SK-N-SH (cell line): Measurements from ENCODE around the gene HIF1A. TPM values are rescaled to one million over a fixed set of nuclear protein-coding genes. Genes with fewer than 3 reads are reported as not detected.
"Not testable (repeated sequence)": the region's sequence is repeated elsewhere in the genome, so short reads cannot be mapped to it uniquely, and the experiment has no call there.

Source experiments
- CTCF ChIA-PET: fragments of 300-600, 350-600 bp; formaldehyde crosslinking; extraction: SDS; loops from one replicate; lab custom pipeline; 2021; lab: Yijun Ruan, JAX
- POLR2A ChIA-PET: fragments of 350-600 bp; sonication (Branson Sonifier 250); formaldehyde crosslinking; extraction: SDS; loops from one replicate; lab custom pipeline; 2020; ENCODE audit warnings: antibody characterized with exemption, inconsistent platforms; lab: Yijun Ruan, JAX
- DNase-seq: peaks from one replicate; pipeline ENCODE4 v3.0.0; 2012
- H2AFZ ChIP-seq: fragments of 200-600 bp; sonication (generic); 2 replicates; pipeline ENCODE4 v1.8.1; 2016; ENCODE audit warnings: antibody characterized with exemption, mild to moderate bottlenecking, low read depth
- H3F3A ChIP-seq: fragments of 200-600 bp; sonication (generic); replicated peaks from 2 replicates; pipeline ENCODE3; 2016; ENCODE audit warnings: antibody characterized with exemption, mild to moderate bottlenecking; ENCODE audit not compliant: insufficient read depth
- H3K27ac ChIP-seq, 2 experiments: fragments of 200-500 bp in 1 of 2; fragments of 200-600 bp in 1 of 2; sonication (Bioruptor generic) in 1 of 2; sonication (generic), shearing (Covaris generic) in 1 of 2; 2 replicates each; pipeline versions ENCODE4 v1.5.1 to v1.6.1; 2014 to 2016; ENCODE audit warnings: low read depth in 2 of 2, inconsistent platforms in 1 of 2, low read length in 1 of 2, mild to moderate bottlenecking in 1 of 2, mixed read lengths in 1 of 2
- H3K27me3 ChIP-seq: fragments of 200-600 bp; sonication (generic), shearing (Covaris generic); 2 replicates; pipeline ENCODE4 v1.6.1; 2016; ENCODE audit warnings: mixed run types; ENCODE audit not compliant: insufficient read depth
- H3K36me3 ChIP-seq, 2 experiments: fragments of 200-500 bp in 1 of 2; fragments of 200-600 bp in 1 of 2; sonication (Bioruptor generic) in 1 of 2; sonication (generic) in 1 of 2; replicated peaks in 1 of 2; 2 replicates each; pipeline versions ENCODE3 to v1.5.1; 2014 to 2016; ENCODE audit warnings: low read length in 1 of 2, mild to moderate bottlenecking in 1 of 2; ENCODE audit not compliant: insufficient read depth in 2 of 2, control insufficient read depth in 1 of 2
- H3K4me1 ChIP-seq, 2 experiments: fragments of 200-500 bp in 1 of 2; fragments of 200-600 bp in 1 of 2; sonication (Bioruptor generic) in 1 of 2; sonication (generic), shearing (Covaris generic) in 1 of 2; 2 replicates each; pipeline versions ENCODE4 v1.5.1 to v1.6.1; 2014 to 2016; ENCODE audit warnings: low read depth in 1 of 2, low read length in 1 of 2, mixed run types in 1 of 2; ENCODE audit not compliant: insufficient read depth in 2 of 2, control insufficient read depth in 1 of 2
- H3K4me2 ChIP-seq: fragments of 200-600 bp; sonication (generic), shearing (Covaris generic); 2 replicates; pipeline ENCODE4 v1.6.1; 2017; ENCODE audit warnings: mixed run types
- H3K4me3 ChIP-seq, 2 experiments: fragments of 200-500 bp in 1 of 2; fragments of 200-600 bp in 1 of 2; sonication (Bioruptor generic) in 1 of 2; sonication (generic), shearing (Covaris generic) in 1 of 2; 2 replicates each; pipeline versions ENCODE4 v1.5.1 to v1.8.1; 2014 to 2016; ENCODE audit warnings: low read depth in 2 of 2, inconsistent platforms in 1 of 2, low read length in 1 of 2, mild to moderate bottlenecking in 1 of 2, mixed read lengths in 1 of 2, moderate library complexity in 1 of 2
- H3K79me2 ChIP-seq: fragments of 200-600 bp; sonication (generic); 2 replicates; pipeline ENCODE4 v1.8.1; 2017; ENCODE audit warnings: mild to moderate bottlenecking; ENCODE audit not compliant: insufficient read depth
- H3K9ac ChIP-seq: fragments of 200-600 bp; sonication (generic); 2 replicates; pipeline ENCODE4 v1.6.1; 2017; ENCODE audit warnings: mixed run types
- H3K9me2 ChIP-seq: fragments of 200-600 bp; sonication (generic); 2 replicates; pipeline ENCODE4 v1.6.1; 2017; ENCODE audit warnings: mixed run types
- H3K9me3 ChIP-seq: fragments of 200-600 bp; sonication (generic); 2 replicates; pipeline ENCODE4 v1.6.1; 2017; ENCODE audit warnings: mixed run types, mild to moderate bottlenecking, moderate library complexity
- H4K20me1 ChIP-seq: fragments of 200-600 bp; sonication (generic); 2 replicates; pipeline ENCODE4 v1.6.1; 2017; ENCODE audit warnings: mild to moderate bottlenecking, mixed run types; ENCODE audit not compliant: insufficient read depth
- CHD2 ChIP-seq: fragments of 150-350 bp; IDR thresholded peaks from 2 replicates; pipeline ENCODE4 v1.6.1; 2018; ENCODE audit warnings: low read length; ENCODE audit not compliant: partially characterized antibody
- FOXJ3 ChIP-seq: sonication (generic); formaldehyde crosslinking; IDR thresholded peaks from 2 replicates; pipeline ENCODE4 v1.5.1; 2020; ENCODE audit warnings: mild to moderate bottlenecking, missing genetic modification reagents
- GABPA ChIP-seq: IDR thresholded peaks from 2 replicates; pipeline ENCODE4 v1.4.0; 2012; ENCODE audit warnings: low read depth, mild to moderate bottlenecking
- JUND ChIP-seq: IDR thresholded peaks from 2 replicates; pipeline ENCODE4 v1.4.0; 2012
- MXI1 ChIP-seq: IDR thresholded peaks from 2 replicates; pipeline ENCODE4 v1.6.1; 2012; ENCODE audit warnings: mild to moderate bottlenecking, low read depth, low read length, improper control_type of control experiment
- RAD21 ChIP-seq: IDR thresholded peaks from 2 replicates; pipeline ENCODE4 v1.6.1; 2012; ENCODE audit warnings: mild to moderate bottlenecking, low read length
- RCOR1 ChIP-seq: fragments of 150-350 bp; IDR thresholded peaks from 2 replicates; pipeline ENCODE4 v1.6.1; 2017; ENCODE audit warnings: antibody characterized with exemption, low read length
- RXRA ChIP-seq: IDR thresholded peaks from 2 replicates; pipeline ENCODE4 v1.4.0; 2012; ENCODE audit warnings: low read depth, mild to moderate bottlenecking, borderline replicate concordance
- SIN3A ChIP-seq: IDR thresholded peaks from 2 replicates; pipeline ENCODE4 v1.6.1; 2012; ENCODE audit warnings: low read depth, mild to moderate bottlenecking, low read length, moderate library complexity, borderline replicate concordance
- TCF12 ChIP-seq: IDR thresholded peaks from 2 replicates; pipeline ENCODE4 v1.4.0; 2012
- TEAD4 ChIP-seq: IDR thresholded peaks from 2 replicates; pipeline ENCODE4 v1.4.0; 2012; ENCODE audit warnings: mild to moderate bottlenecking, borderline replicate concordance; ENCODE audit not compliant: insufficient read depth
- WGBS: methylation state at CpG from one replicate; pipeline ENCODE4 v1.1.6; 2017; ENCODE audit warnings: low lambda C conversion rate; 5-methylcytosine and 5-hydroxymethylcytosine counted together
- polyA plus RNA-seq, 3 experiments: library from polyadenylated mRNA; depleted of rRNA; stranded (reverse); fragments of >200 nt; gene quantifications; 2 replicates each; pipeline ENCODE4 v1.2.3, GENCODE V29; 2012
- TF ChIP-seq, protein P1 (sequence below): IDR thresholded peaks from 2 replicates; pipeline ENCODE4; 2012
- TF ChIP-seq, protein P2 (sequence below): fragments of 150-350 bp; IDR thresholded peaks from 2 replicates; pipeline ENCODE4 v1.6.1; 2016; ENCODE audit warnings: mild to moderate bottlenecking, low read depth, low read length
- TF ChIP-seq, protein P3 (sequence below): fragments of 150-350 bp; IDR thresholded peaks from 2 replicates; pipeline ENCODE4 v1.6.1; 2017; ENCODE audit warnings: antibody characterized with exemption, low read length, low read depth, borderline replicate concordance

The HIF1A gene
- polyA plus RNA-seq, 1 of the 3 experiments (the other 2 are of a cell fraction), result 20.8 TPM

DNA sequence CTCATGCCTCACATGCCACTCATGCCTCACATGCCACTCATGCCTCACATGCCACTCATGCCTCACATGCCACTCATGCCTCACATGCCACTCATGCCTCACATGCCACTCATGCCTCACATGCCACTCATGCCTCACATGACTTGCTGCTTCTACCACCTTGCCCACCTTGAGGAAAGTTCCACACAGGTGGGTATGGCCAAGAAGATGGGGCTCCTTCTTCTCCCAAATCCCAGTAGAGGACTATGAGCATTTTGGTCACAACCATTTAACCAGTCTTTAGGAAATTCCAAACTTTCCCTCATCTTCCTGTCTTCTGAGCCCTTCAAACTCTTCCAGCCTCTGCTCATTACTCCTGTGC, 60.0 kb downstream of the HIF1A start:
- H3K4me3 ChIP-seq, H4K20me1 ChIP-seq, H3K27ac ChIP-seq, H3K9ac ChIP-seq, H3K9me2 ChIP-seq, H3K9me3 ChIP-seq, H3K4me2 ChIP-seq, POLR2A ChIA-PET, H3K27me3 ChIP-seq, DNase-seq, H3K79me2 ChIP-seq, H2AFZ ChIP-seq: not testable (repeated sequence)
- H3K36me3 ChIP-seq, result peaks cover 1 to 17% of the 10 kb centered on the region in 2 experiments
- CTCF ChIA-PET, result interaction anchor here (0.6 kb wide), 1 partner anchor 11 kb away, joined by 4 read pairs; no protein-coding TSS in a partner anchor
- TF ChIP-seq TCF12 (peak; percentile 34; the same call in 1 of the 2 replicates), TEAD4 (peak; percentile 83)
- TF ChIP-seq, protein P1, sequence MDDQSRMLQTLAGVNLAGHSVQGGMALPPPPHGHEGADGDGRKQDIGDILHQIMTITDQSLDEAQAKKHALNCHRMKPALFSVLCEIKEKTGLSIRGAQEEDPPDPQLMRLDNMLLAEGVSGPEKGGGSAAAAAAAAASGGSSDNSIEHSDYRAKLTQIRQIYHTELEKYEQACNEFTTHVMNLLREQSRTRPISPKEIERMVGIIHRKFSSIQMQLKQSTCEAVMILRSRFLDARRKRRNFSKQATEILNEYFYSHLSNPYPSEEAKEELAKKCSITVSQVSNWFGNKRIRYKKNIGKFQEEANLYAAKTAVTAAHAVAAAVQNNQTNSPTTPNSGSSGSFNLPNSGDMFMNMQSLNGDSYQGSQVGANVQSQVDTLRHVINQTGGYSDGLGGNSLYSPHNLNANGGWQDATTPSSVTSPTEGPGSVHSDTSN, result 0 out of 2 replicates have a peak, but pooled peaks have one; percentile 18
- peaks cover 4 to 11% of the 10 kb centered on the region in 2 experiments; a peak in 2 of 4 replicates for H3K4me1 ChIP-seq
- H3F3A ChIP-seq, result peaks cover 19% of the 10 kb centered on the region

DNA sequence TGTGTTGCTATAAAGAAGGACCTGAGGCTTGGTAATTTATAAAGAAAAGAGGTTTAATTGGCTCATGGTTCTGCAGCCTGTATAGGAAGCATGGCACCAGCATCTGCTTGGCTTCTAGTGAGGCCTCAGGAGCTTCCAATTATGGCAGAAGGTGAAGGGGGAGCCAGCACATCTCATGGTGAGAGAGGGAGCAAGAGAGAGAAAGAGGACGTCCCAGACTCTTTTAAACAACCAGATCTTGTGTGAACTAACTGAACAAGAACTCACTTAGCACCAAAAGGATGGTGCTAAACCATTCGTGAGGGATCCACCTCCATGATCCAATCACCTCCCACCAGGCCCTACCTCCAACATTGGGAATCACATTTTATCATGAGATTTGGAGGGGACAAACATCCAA, 60.8 kb downstream of the HIF1A start:
- Histone ChIP-seq H3K4me3 (no peak overlapping the region), H2AFZ (no peak overlapping the region), H3K79me2 (no peaks in the 10 kb centered on the region), H3K27me3 (no peaks in the 10 kb centered on the region), H3K36me3 (peaks cover 0 to 11% of the 10 kb centered on the region in 2 experiments), H3K27ac (no peak overlapping the region), H3F3A (peaks cover 15% of the 10 kb centered on the region), H3K9me3 (no peaks in the 10 kb centered on the region), H4K20me1 (no peaks in the 10 kb centered on the region), H3K4me1 (peaks cover 4 to 11% of the 10 kb centered on the region in 2 experiments; a peak in 2 of 4 replicates)
- TF ChIP-seq TCF12 (no peak), SIN3A (no peak), MXI1 (no peak), CHD2 (no peak), RXRA (no peak), FOXJ3 (CRISPR knock-in tag) (no peak), GABPA (no peak), RAD21 (no peak), JUND (no peak), RCOR1 (no peak)
- TF ChIP-seq, protein P1, result no peak
- TF ChIP-seq, protein P2, sequence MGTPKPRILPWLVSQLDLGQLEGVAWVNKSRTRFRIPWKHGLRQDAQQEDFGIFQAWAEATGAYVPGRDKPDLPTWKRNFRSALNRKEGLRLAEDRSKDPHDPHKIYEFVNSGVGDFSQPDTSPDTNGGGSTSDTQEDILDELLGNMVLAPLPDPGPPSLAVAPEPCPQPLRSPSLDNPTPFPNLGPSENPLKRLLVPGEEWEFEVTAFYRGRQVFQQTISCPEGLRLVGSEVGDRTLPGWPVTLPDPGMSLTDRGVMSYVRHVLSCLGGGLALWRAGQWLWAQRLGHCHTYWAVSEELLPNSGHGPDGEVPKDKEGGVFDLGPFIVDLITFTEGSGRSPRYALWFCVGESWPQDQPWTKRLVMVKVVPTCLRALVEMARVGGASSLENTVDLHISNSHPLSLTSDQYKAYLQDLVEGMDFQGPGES, result no peak
- TF ChIP-seq, protein P3, sequence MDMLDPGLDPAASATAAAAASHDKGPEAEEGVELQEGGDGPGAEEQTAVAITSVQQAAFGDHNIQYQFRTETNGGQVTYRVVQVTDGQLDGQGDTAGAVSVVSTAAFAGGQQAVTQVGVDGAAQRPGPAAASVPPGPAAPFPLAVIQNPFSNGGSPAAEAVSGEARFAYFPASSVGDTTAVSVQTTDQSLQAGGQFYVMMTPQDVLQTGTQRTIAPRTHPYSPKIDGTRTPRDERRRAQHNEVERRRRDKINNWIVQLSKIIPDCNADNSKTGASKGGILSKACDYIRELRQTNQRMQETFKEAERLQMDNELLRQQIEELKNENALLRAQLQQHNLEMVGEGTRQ, result no peak
- TF ChIP-seq, all 33 proteins: peak for 0
- ChIA-PET POLR2A (no interaction called here), CTCF (interaction anchor here (2.3 kb wide), 1 partner anchor 81 kb away, joined by 12 read pairs; no protein-coding TSS in a partner anchor)
- H3K4me2 ChIP-seq, result no peak overlapping the region
- H3K9ac ChIP-seq, result no peak overlapping the region
- 87% methylated on average over 2 of the region's 2 CpGs for WGBS
- no peak for DNase-seq
- H3K9me2 ChIP-seq, result no peaks in the 10 kb centered on the region
